Effector CD8-positive, alpha-beta T cell (primary cell): Measurements from ENCODE around the gene AGBL3.
"Not testable (repeated sequence)": the region's sequence is repeated elsewhere in the genome, so short reads cannot be mapped to it uniquely, and the experiment has no call there.

Experiments used
- DNase-seq: peaks from one replicate; lab custom pipeline; 2025; lab: John Stamatoyannopoulos, UW

AGBL3 gene

GRCh38 chr7:135168489-135169140 is 182.3 kb downstream of the AGBL3 start:
- DNase-seq, result no peak

DNA sequence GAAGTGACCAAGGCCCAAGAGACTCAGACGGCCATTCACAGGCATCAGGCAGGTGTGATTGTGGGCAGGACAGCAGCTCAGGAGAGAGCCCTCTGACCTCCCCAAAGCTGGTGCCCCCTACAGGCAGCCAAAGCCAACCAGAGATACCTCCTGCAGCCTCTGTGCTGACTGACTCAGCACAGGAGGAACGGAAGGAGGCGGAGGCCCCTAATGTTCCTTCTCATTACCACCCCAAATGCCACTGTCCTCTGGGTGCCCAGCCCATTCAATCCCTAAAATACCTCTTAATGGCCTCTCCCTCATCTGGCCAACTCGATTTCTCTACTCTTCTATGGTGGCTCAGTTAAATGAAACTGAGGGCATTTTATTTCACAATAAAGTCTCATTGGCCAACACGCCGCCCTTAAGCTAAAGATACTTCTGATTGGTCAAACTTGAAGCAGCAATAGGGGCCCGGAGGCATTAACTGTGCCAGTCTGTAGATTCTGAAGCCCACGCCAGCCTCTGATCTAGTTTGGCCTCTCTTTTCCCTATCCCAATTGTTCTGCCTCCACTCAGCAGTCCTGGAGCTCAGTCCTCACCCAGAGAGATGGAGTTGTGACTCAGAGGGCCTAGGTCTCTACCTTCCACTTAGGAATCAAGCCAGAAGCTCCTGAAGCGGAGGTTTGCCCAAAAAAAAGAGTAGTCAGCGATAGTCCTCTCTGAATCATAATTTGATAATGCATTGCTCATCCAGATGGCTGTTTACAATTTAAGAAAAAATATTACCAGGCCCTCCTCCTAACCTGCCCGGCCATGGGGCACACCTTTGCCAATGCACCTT is 183.0 kb downstream of the AGBL3 start:
- DNase-seq, result no peak

DNA sequence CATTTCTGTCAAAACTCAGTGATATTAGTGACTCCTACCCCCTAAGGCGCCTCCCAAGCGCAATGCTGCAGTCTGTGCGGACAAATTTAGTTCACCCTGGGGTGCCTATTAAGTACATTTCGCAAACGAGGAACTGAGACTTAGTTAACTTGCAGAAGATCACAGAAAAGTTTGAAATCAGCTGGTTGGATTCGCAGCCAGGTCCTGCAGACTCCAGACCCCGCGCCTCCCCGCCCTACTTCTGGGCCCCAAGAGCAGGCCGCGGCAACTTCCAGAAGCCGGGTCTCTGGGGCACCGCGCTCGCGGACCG is 183.6 kb downstream of the AGBL3 start:
- DNase-seq, result no peak

- peak; percentile 80 for DNase-seq
Observed at GRCh38 chr7:135170274-135170997, 184.1 kb downstream of the AGBL3 start, which contains the start of gene CYREN. CYREN (minus strand) TSS chr7:135170707; CDS start chr7:135168922, 1,785 bp downstream.

GRCh38 chr7:135170998-135171481 is 184.7 kb downstream of the AGBL3 start:
- DNase-seq, result not testable (repeated sequence)

GRCh38 chr7:135171581-135172291 is 185.4 kb downstream of the AGBL3 start:
- DNase-seq, result not testable (repeated sequence)

DNA sequence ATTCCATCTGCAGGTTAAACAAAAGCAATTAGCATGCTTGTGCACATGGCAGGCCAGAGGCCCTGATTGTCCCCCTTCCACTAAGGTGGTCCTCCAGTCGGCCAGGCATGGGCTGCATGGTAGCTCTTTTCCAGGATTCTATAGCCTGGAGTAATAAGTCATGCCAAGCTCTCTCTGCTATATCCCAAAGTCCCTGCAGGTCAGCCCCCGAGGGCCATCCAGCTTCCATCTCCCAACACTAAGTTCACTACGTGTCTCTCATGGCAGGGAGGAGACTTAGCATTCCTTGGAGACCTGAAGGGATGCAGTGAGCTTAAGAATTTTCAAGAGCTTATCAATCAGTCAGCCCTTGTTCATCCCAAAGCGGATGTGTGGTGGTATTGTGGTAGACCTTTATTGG is 187.6 kb downstream of the AGBL3 start:
- not testable (repeated sequence) for DNase-seq

GRCh38 chr7:135174941-135175340 is 188.6 kb downstream of the AGBL3 start:
- DNase-seq, result no peak

DNA sequence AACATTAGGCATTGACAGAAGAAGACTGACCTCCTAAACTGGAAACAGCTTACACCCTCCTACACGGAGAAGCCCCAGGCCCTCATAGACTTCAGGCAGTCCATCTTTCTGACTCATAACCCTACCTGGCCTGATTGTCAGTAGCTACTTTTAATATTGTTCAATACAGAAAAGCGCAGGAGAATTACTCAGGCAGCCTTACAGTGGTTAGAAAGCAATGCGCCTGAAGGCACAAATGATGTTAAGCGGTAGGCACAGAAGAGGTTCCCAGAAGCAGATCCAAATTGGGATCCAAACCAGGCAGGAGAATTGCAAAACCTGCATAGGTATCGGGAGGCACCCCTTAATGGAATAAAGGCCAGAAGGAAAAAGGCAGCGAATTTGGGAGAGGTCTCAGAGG is 189.6 kb downstream of the AGBL3 start:
- no peak for DNase-seq

DNA sequence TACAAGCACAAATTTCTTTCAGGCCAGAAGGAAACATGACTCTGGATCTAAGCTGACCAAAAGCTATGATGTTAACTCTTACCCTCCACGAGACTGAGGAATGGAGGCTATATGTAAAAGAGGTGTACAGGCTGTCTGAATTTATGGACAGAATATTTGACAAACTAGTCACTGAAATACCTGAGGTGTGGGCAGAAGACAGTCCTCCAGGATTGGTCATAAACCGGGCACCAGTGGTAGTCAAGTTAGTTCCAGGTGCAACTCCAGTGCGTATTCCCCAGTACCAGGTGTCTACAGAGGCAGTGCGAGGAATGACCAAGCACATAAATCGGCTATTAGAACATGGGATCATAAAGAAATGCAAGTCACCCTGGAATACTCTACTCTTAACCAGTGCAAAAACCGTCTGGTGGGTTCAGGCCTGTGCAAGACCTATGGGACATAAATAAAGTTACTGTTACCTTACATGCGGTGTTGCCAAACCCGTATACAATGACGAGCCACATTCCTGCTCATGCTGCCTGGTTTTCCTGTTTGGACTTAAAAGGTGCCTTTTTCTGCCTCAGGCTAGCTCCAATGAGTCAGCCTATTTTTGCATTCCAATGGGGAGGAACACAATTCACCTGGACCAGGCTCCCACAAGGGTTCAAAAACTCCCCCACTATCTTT is 190.9 kb downstream of the AGBL3 start:
- DNase-seq, result no peak

DNA sequence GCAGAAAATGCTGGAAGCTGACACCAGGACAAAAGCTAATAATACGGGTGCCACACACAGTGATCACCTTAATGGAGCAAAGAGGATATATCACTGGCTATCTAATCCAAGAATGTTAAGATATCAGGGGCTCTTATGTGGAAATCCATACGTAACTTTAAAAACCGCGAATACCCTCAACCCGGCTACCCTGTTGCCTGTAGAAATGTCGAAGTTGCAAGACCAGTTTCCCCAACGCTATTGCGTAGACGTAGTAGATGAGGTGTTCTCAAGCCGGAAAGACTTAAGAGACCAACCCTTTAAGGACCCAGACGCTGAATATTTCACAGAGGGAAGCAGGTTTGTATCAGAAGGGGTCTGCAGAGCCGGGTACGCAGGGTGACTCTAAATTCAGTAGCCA is 192.1 kb downstream of the AGBL3 start:
- DNase-seq, result no peak

DNA sequence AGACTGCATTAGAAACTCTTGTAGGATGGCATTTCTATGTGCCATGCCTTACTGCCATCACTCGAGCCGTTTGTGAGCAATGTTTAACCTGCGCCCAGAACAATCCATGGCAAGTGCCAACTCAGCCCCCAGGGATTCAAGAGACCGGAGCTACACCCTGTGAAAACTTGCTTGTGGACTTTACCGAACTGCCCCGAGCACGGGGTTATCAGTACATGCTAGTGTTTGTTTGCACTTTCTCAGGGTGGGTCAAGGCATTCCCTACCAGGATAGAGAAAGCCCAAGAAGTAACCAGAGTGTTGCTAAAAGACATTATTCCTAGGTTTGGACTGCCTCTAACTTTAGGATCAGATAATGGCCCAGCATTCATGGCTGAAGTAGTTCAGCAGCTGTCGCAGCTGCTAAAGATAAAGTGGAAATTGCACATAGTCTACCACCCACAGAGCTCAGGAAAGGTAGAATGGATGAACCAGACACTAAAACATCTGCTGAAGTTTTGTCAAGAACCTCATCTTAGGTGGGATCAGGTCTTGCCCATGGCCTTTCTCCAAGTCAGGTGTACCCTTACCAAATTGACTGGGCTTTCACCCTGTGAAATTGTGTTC is 193.1 kb downstream of the AGBL3 start:
- DNase-seq, result no peak

DNA sequence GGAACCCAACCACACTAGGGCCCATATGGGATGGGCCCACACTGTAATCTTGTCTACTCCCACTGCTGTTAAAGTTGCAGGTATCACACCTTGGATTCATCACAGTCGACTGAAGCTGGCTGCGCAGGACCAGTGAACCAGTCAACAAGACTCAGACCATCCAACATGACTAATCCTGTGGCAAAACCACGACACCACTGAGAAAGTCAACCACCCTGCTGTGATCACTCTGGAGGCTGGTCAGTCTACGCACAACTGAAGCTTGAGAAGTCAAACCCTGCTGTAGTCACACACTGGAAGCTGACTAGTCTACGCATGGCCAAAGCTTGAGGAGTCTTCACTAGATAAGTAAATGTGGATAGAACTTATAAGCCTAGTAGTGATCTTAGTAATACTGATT is 193.8 kb downstream of the AGBL3 start:
- no peak for DNase-seq

- no peak for DNase-seq
Observed at GRCh38 chr7:135181261-135181928, 195.1 kb downstream of the AGBL3 start.

GRCh38 chr7:135181929-135182678 is 195.8 kb downstream of the AGBL3 start:
- DNase-seq, result no peak

- no peak for DNase-seq
Observed at GRCh38 chr7:135183478-135183877, 197.2 kb downstream of the AGBL3 start.

DNA sequence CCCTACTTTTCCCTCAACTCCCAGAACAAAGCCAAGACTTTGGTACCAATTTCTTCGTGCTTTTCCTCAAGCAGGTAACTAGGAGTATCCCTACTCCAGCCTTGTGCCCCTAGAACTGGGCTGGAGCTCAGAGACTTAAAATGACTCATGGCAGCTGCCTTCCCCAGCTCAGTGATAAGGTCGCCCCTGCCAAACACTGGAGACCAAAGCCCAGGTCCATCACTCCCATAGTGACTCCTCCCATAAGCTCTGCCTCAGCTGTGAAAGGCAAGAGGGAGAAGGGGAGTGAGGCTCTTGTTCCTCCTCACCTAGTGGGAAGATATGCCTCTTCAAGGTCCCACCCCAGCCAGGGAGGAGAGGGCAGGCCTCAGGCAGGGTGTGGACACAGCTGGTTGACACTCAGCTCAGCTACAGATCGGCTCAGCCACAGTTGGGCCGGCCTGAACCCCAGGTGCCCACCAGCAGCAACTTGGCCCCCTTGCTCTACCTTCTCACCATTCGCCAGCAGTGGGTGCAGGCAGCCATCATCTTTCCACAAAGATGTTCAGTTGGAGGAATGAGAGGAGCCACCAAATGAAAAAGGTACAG is 198.0 kb downstream of the AGBL3 start:
- DNase-seq, result no peak
